Neutrophil (primary cell): Measurements from ENCODE around the gene SLC6A20.

ENCODE experiments used
- H3K27ac ChIP-seq: fragments of 200-600 bp; sonication (generic); 2 replicates; pipeline ENCODE4 v1.5.1; 2016; ENCODE audit warnings: mild to moderate bottlenecking, moderate library complexity
- H3K27me3 ChIP-seq: fragments of 200-600 bp; sonication (generic); 2 replicates; pipeline ENCODE4 v1.6.0; 2016; ENCODE audit warnings: mild to moderate bottlenecking
- H3K36me3 ChIP-seq: fragments of 200-600 bp; sonication (generic); 2 replicates; pipeline ENCODE4 v1.5.1; 2017
- H3K4me1 ChIP-seq, 2 experiments: fragments of 200-600 bp in 1 of 2; sonication (generic) in 1 of 2; 1 replicate in 1 of 2; 2 replicates in 1 of 2; pipeline versions ENCODE4 v1.5.1 to v1.6.1; 2013 to 2016; ENCODE audit warnings: low read depth in 1 of 2, low read length in 1 of 2, mild to moderate bottlenecking in 1 of 2, moderate library complexity in 1 of 2; ENCODE audit not compliant: control insufficient read depth in 1 of 2, insufficient read depth in 1 of 2
- H3K4me3 ChIP-seq, 2 experiments: fragments of 200-600 bp in 1 of 2; sonication (generic) in 1 of 2; 1 replicate in 1 of 2; 2 replicates in 1 of 2; pipeline ENCODE4 v1.5.1; 2013 to 2016; ENCODE audit warnings: low read depth in 1 of 2, low read length in 1 of 2, mild to moderate bottlenecking in 1 of 2, moderate library complexity in 1 of 2
- H3K9me3 ChIP-seq: fragments of 200-600 bp; sonication (generic); 2 replicates; pipeline ENCODE4 v1.5.1; 2016
- CTCF ChIP-seq: fragments of 200-600 bp; sonication (generic); IDR thresholded peaks from 2 replicates; pipeline ENCODE4 v1.5.1; 2016; ENCODE audit warnings: antibody characterized with exemption

Gene SLC6A20

GRCh38 chr3:45807133-45807532 lies 10.8 kb upstream of the SLC6A20 start:
- Histone ChIP-seq H3K27ac (no peak overlapping the region), H3K4me1 (no peaks in the 10 kb centered on the region), H3K36me3 (no peaks in the 10 kb centered on the region), H3K9me3 (no peaks in the 10 kb centered on the region), H3K4me3 (no peak overlapping the region), H3K27me3 (no peaks in the 10 kb centered on the region)
- no peak for TF ChIP-seq CTCF

- no peak for TF ChIP-seq CTCF
- no peaks in the 10 kb centered on the region for H3K9me3 ChIP-seq
- H3K4me1 ChIP-seq: no peaks in the 10 kb centered on the region
- no peak overlapping the region for H3K4me3 ChIP-seq
- H3K27ac ChIP-seq: no peak overlapping the region
- H3K27me3 ChIP-seq: no peaks in the 10 kb centered on the region
- no peaks in the 10 kb centered on the region for H3K36me3 ChIP-seq
These were observed 9.7 kb upstream of the SLC6A20 start for GRCh38 chr3:45806072-45806471.

GRCh38 chr3:45803252-45803935 lies 7.1 kb upstream of the SLC6A20 start:
- Histone ChIP-seq H3K4me3 (no peak overlapping the region), H3K9me3 (no peaks in the 10 kb centered on the region), H3K36me3 (no peaks in the 10 kb centered on the region), H3K4me1 (no peaks in the 10 kb centered on the region), H3K27me3 (peaks cover 22% of the 10 kb centered on the region), H3K27ac (no peak overlapping the region)
- TF ChIP-seq CTCF: no peak

- peaks cover 34% of the 10 kb centered on the region for H3K27me3 ChIP-seq
- TF ChIP-seq CTCF: no peak
These were observed 5.8 kb upstream of the SLC6A20 start for GRCh38 chr3:45802146-45802545.

GRCh38 chr3:45800611-45801010 lies 4.3 kb upstream of the SLC6A20 start:
- Histone ChIP-seq H3K4me3 (no peak overlapping the region), H3K27ac (no peak overlapping the region), H3K4me1 (peaks cover 12 to 14% of the 10 kb centered on the region in 2 experiments), H3K9me3 (no peaks in the 10 kb centered on the region), H3K36me3 (no peaks in the 10 kb centered on the region), H3K27me3 (peaks cover 49% of the 10 kb centered on the region)
- TF ChIP-seq CTCF: no peak

More at GRCh38 chr3:45802146-45802545, 5.8 kb upstream of the SLC6A20 start:
- Histone ChIP-seq H3K36me3 (no peaks in the 10 kb centered on the region), H3K4me1 (no peaks in the 10 kb centered on the region), H3K4me3 (no peak overlapping the region), H3K27ac (no peak overlapping the region), H3K9me3 (no peaks in the 10 kb centered on the region)
